Naive thymus-derived CD4-positive, alpha-beta T cell (primary cell): ENCODE results near the gene PDS5A. TPM values are rescaled to one million over a fixed set of nuclear protein-coding genes. Genes with fewer than 3 reads are reported as not detected.
"Not testable (repeated sequence)": the region's sequence is repeated elsewhere in the genome, so short reads cannot be mapped to it uniquely, and the experiment has no call there.

Experiments used
- ATAC-seq: fragments of 150-1000 bp; cut with Tn5 transposase; 2 replicates; pipeline ENCODE4 v1.10.0; 2021; ENCODE audit warnings: mild to moderate bottlenecking, moderate library complexity
- CTCF ChIA-PET: fragments of 350-600 bp; sonication (Branson Sonifier 250); formaldehyde crosslinking; loops from one replicate; lab custom pipeline; 2021; ENCODE audit warnings: antibody characterized with exemption; lab: Charles Lee
- POLR2A ChIA-PET: fragments of 350-600 bp; sonication (Branson Sonifier 250); formaldehyde crosslinking; loops from one replicate; lab custom pipeline; 2021; ENCODE audit warnings: antibody characterized with exemption, inconsistent platforms; lab: Charles Lee
- DNase-seq, 9 donors: peaks; one replicate each; pipeline versions ENCODE4 v3.0.0 to v3.0.0-alpha.2; 2020 to 2022; ENCODE audit warnings: mixed read lengths in 1 of 9
- H3K27ac ChIP-seq: one replicate; pipeline ENCODE4 v1.7.0; 2013; ENCODE audit warnings: mild to moderate bottlenecking, low read depth, low read length, moderate library complexity
- H3K27me3 ChIP-seq, 2 donors: one replicate each; pipeline ENCODE4 v1.7.0; 2013; ENCODE audit warnings: low read length in 2 of 2, mild to moderate bottlenecking in 2 of 2, moderate library complexity in 2 of 2; ENCODE audit not compliant: control insufficient read depth in 2 of 2, insufficient read depth in 2 of 2
- H3K36me3 ChIP-seq, 3 experiments: 1 replicate in 2 of 3; 2 replicates in 1 of 3; pipeline ENCODE4 v1.7.0; 2013; ENCODE audit warnings: low read length in 3 of 3, mild to moderate bottlenecking in 3 of 3, moderate library complexity in 1 of 3; ENCODE audit not compliant: insufficient read depth in 3 of 3, control insufficient read depth in 2 of 3
- H3K4me1 ChIP-seq, 2 donors: one replicate each; pipeline ENCODE4 v1.7.0; 2013; ENCODE audit warnings: low read length in 2 of 2, mild to moderate bottlenecking in 2 of 2, moderate library complexity in 1 of 2; ENCODE audit not compliant: control insufficient read depth in 2 of 2, insufficient read depth in 2 of 2
- H3K4me3 ChIP-seq: 2 replicates; pipeline ENCODE4 v1.7.0; 2013; ENCODE audit warnings: mild to moderate bottlenecking, low read length
- H3K9me3 ChIP-seq, 3 experiments: 1 replicate in 2 of 3; 2 replicates in 1 of 3; pipeline ENCODE4 v1.7.0; 2013; ENCODE audit warnings: low read length in 3 of 3; ENCODE audit not compliant: control insufficient read depth in 2 of 3
- H3K27ac Mint-ChIP-seq, 9 donors: one replicate each; pipeline ENCODE4 v1.8.0; 2020 to 2022; ENCODE audit warnings: mixed read lengths in 9 of 9, mild to moderate bottlenecking in 8 of 9, moderate library complexity in 5 of 9, inconsistent platforms in 2 of 9
- H3K27me3 Mint-ChIP-seq, 5 donors: one replicate each; pipeline ENCODE4 v1.8.0; 2021 to 2022; ENCODE audit warnings: mixed read lengths in 5 of 5, mild to moderate bottlenecking in 1 of 5
- H3K36me3 Mint-ChIP-seq, 5 donors: one replicate each; pipeline ENCODE4 v1.8.0; 2020 to 2022; ENCODE audit warnings: mixed read lengths in 5 of 5, mild to moderate bottlenecking in 3 of 5, inconsistent platforms in 1 of 5
- H3K4me1 Mint-ChIP-seq, 7 donors: one replicate each; pipeline ENCODE4 v1.8.0; 2020 to 2022; ENCODE audit warnings: mixed read lengths in 7 of 7, mild to moderate bottlenecking in 3 of 7, inconsistent platforms in 1 of 7
- H3K4me3 Mint-ChIP-seq, 10 donors: one replicate each; pipeline ENCODE4 v1.8.0; 2020 to 2022; ENCODE audit warnings: mild to moderate bottlenecking in 10 of 10, mixed read lengths in 10 of 10, moderate library complexity in 6 of 10, inconsistent platforms in 2 of 10
- H3K9me3 Mint-ChIP-seq, 11 donors: one replicate each; pipeline ENCODE4 v1.8.0; 2020 to 2022; ENCODE audit warnings: mixed read lengths in 11 of 11, mild to moderate bottlenecking in 4 of 11, inconsistent platforms in 1 of 11, moderate library complexity in 1 of 11
- intact Hi-C, 2 donors: fragments of 100-400 bp; cut with micrococcal nuclease; formaldehyde crosslinking; loops; one replicate each; pipeline ENCODE4 v1.15.1; 2023
- polyA plus RNA-seq, 2 donors: library from polyadenylated mRNA; unstranded; fragments of 300-500 nt; fragmentation: Illumina TruSeq; gene quantifications; one replicate each; pipeline ENCODE4 v1.2.3, GENCODE V29; 2021
- total RNA-seq, 6 experiments: library from RNA in 5 of 6; stranded (reverse) in 5 of 6; gene quantifications; 1 replicate in 5 of 6; 2 replicates in 1 of 6; pipeline ENCODE4 v1.2.3 and lab custom pipeline; 2021 to 2026

PDS5A gene
- total and polyA plus RNA-seq, 7 experiments from 2014 or later = 42.8 to 102 (median 96.2) TPM

GRCh38 chr4:39973052-39973451 is 4.7 kb downstream of the PDS5A start:
- CTCF ChIA-PET = interaction anchor here (0.6 kb wide), 1 partner anchor 38 kb away, joined by 4 read pairs; no protein-coding TSS in a partner anchor
- H3K9me3 Mint-ChIP-seq, H3K9me3 ChIP-seq, H3K27me3 Mint-ChIP-seq, POLR2A ChIA-PET, H3K27me3 ChIP-seq, DNase-seq, ATAC-seq, H3K27ac ChIP-seq, H3K4me3 ChIP-seq: not testable (repeated sequence)
- Histone ChIP-seq H3K4me1 (peaks cover under 1 to 16% of the 10 kb centered on the region in 2 donors), H3K36me3 (peaks cover 0 to 35% (median 0%) of the 10 kb centered on the region in 3 experiments)
- Mint-ChIP-seq H3K4me1 (peaks cover 42 to 62% (median 53%) of the 10 kb centered on the region in 7 donors), H3K4me3 (peak overlapping the region in 9 of 10 donors; percentile 16 to 64 (median 38)), H3K27ac (peak overlapping the region in 2 of 9 donors; percentile 14 to 67), H3K36me3 (peaks cover 6 to 30% (median 26%) of the 10 kb centered on the region in 5 donors)
- intact Hi-C loops = loop anchor here (10.0 kb wide), 2 partner anchors 98 to 922 kb away; no protein-coding TSS in a partner anchor

- intact Hi-C loops = loop anchor here (10.0 kb wide), 2 partner anchors 96 to 924 kb away; no protein-coding TSS in a partner anchor
- H3K4me3 Mint-ChIP-seq = peak overlapping the region; percentile 16 to 69 (median 58)
- Histone ChIP-seq H3K9me3 (no peaks in the 10 kb centered on the region), H3K36me3 (peaks cover 0 to 29% (median 0%) of the 10 kb centered on the region in 3 experiments), H3K4me3 (no peak overlapping the region), H3K4me1 (peaks cover 5 to 10% of the 10 kb centered on the region in 2 donors), H3K27ac (no peak overlapping the region), H3K27me3 (no peaks in the 10 kb centered on the region)
- DNase-seq (no peak), ATAC-seq (no peak)
- ChIA-PET POLR2A (interaction anchor here (0.6 to 0.9 kb wide), 2 partner anchors 248 to 338 kb away, joined by 3 read pairs; no protein-coding TSS in a partner anchor), CTCF (no interaction called here)
- H3K9me3 Mint-ChIP-seq = peaks cover 0 to 2% (median 0%) of the 10 kb centered on the region in 11 donors
- peak overlapping the region in 7 of 9 donors; percentile 10 to 71 (median 38) for H3K27ac Mint-ChIP-seq
- H3K4me1 Mint-ChIP-seq = peaks cover 43 to 71% (median 55%) of the 10 kb centered on the region in 7 donors
- no peaks in the 10 kb centered on the region for H3K27me3 Mint-ChIP-seq
- peaks cover 6 to 30% (median 22%) of the 10 kb centered on the region in 5 donors for H3K36me3 Mint-ChIP-seq
Measured at GRCh38 chr4:39970671-39971640, 6.8 kb downstream of the PDS5A start.

- Mint-ChIP-seq H3K36me3 (peaks cover 0 to 24% (median 7%) of the 10 kb centered on the region in 5 donors), H3K27ac (peak overlapping the region in 2 of 9 donors; percentile 7 to 61), H3K27me3 (no peaks in the 10 kb centered on the region), H3K4me3 (peak overlapping the region in 1 of 10 donors; percentile 31), H3K4me1 (peaks cover 20 to 72% (median 48%) of the 10 kb centered on the region in 7 donors), H3K9me3 (no peaks in the 10 kb centered on the region)
- CTCF ChIA-PET = no interaction called here
- POLR2A ChIA-PET = interaction anchor here (0.6 to 0.7 kb wide), 2 partner anchors 32 to 165 kb away, joined by 3 read pairs; no protein-coding TSS in a partner anchor
- Histone ChIP-seq H3K9me3 (no peaks in the 10 kb centered on the region), H3K4me3 (no peak overlapping the region), H3K36me3 (no peaks in the 10 kb centered on the region), H3K27me3 (no peaks in the 10 kb centered on the region), H3K27ac (no peak overlapping the region), H3K4me1 (peaks cover 9 to 15% of the 10 kb centered on the region in 2 donors)
- DNase-seq (no peak), ATAC-seq (no peak)
- intact Hi-C loops = no loop called here
Measured at GRCh38 chr4:39963656-39964055, 14.1 kb downstream of the PDS5A start.

GRCh38 chr4:39961311-39961877 is 16.3 kb downstream of the PDS5A start:
- Histone ChIP-seq H3K27me3 (no peaks in the 10 kb centered on the region), H3K4me1 (peaks cover 9 to 14% of the 10 kb centered on the region in 2 donors), H3K36me3 (no peaks in the 10 kb centered on the region), H3K9me3 (no peaks in the 10 kb centered on the region), H3K27ac (no peak overlapping the region), H3K4me3 (no peak overlapping the region)
- Mint-ChIP-seq H3K27me3 (no peaks in the 10 kb centered on the region), H3K9me3 (no peaks in the 10 kb centered on the region), H3K4me3 (no peak overlapping the region), H3K27ac (peak overlapping the region in 1 of 9 donors; percentile 8), H3K36me3 (peaks cover 0 to 27% (median 7%) of the 10 kb centered on the region in 5 donors), H3K4me1 (peaks cover 19 to 73% (median 52%) of the 10 kb centered on the region in 7 donors)
- CTCF ChIA-PET = interaction anchor here (0.6 kb wide), 1 partner anchor 101 kb away, joined by 3 read pairs; no protein-coding TSS in a partner anchor
- ATAC-seq (no peak), DNase-seq (no peak)
- intact Hi-C loops = no loop called here
- POLR2A ChIA-PET = no interaction called here

- Histone ChIP-seq H3K4me1 (peaks cover 5% of the 10 kb centered on the region in 2 donors), H3K4me3 (no peak overlapping the region), H3K27me3 (no peaks in the 10 kb centered on the region), H3K36me3 (no peaks in the 10 kb centered on the region), H3K27ac (no peak overlapping the region), H3K9me3 (no peaks in the 10 kb centered on the region)
- CTCF ChIA-PET = no interaction called here
- intact Hi-C loops = no loop called here
- Mint-ChIP-seq H3K27me3 (no peaks in the 10 kb centered on the region), H3K4me1 (peaks cover 27 to 74% (median 61%) of the 10 kb centered on the region in 7 donors), H3K9me3 (no peaks in the 10 kb centered on the region), H3K27ac (peak overlapping the region in 6 of 9 donors; percentile 13 to 65 (median 32)), H3K4me3 (peak overlapping the region in 1 of 10 donors; percentile 9), H3K36me3 (peaks cover 0 to 22% (median 6%) of the 10 kb centered on the region in 5 donors)
- POLR2A ChIA-PET = interaction anchor here (0.6 kb wide), 1 partner anchor 276 kb away, joined by 3 read pairs; no protein-coding TSS in a partner anchor
- ATAC-seq (no peak), DNase-seq (no peak)
Measured at GRCh38 chr4:39950861-39951481, 26.7 kb downstream of the PDS5A start.

- ChIA-PET CTCF (no interaction called here), POLR2A (interaction anchor here (0.8 kb wide), 1 partner anchor 532 kb away, joined by 3 read pairs; no protein-coding TSS in a partner anchor)
- no peak overlapping the region for H3K27ac ChIP-seq
- H3K27me3 ChIP-seq = no peaks in the 10 kb centered on the region
- H3K27me3 Mint-ChIP-seq = no peaks in the 10 kb centered on the region
- H3K4me3 Mint-ChIP-seq = peak overlapping the region in 1 of 10 donors; percentile 24
- peak overlapping the region in 3 of 9 donors; percentile 24 to 59 (median 33) for H3K27ac Mint-ChIP-seq
- H3K9me3 Mint-ChIP-seq = no peaks in the 10 kb centered on the region
- H3K9me3 ChIP-seq = no peaks in the 10 kb centered on the region
- intact Hi-C loops = loop anchor here in 1 of 2 donors (2.0 kb wide), 1 partner anchor 15 kb away; no protein-coding TSS in a partner anchor
- H3K36me3 Mint-ChIP-seq = peaks cover 0 to 18% (median 6%) of the 10 kb centered on the region in 5 donors
- peaks cover 23 to 74% (median 47%) of the 10 kb centered on the region in 7 donors for H3K4me1 Mint-ChIP-seq
- no peak for ATAC-seq
- no peak for DNase-seq
- peaks cover 3 to 5% of the 10 kb centered on the region in 2 donors for H3K4me1 ChIP-seq
- H3K4me3 ChIP-seq = no peak overlapping the region
- H3K36me3 ChIP-seq = no peaks in the 10 kb centered on the region
Measured at GRCh38 chr4:39947963-39948362, 29.7 kb downstream of the PDS5A start.
